ENCODE measurements around the gene STRADA.

STRADA gene

GRCh38 chr17:63741408-63742173 lies at the start of gene STRADA:
TSS of gene STRADA (minus strand) at chr17:63741799. CDS start at chr17:63728369, 13,430 bp downstream.
- peak; percentile 92 for DNase-seq (ENCODE audit: low spot score)

GRCh38 chr17:63790057-63790456 lies 48.5 kb upstream of the STRADA start:
- no peak for DNase-seq (ENCODE audit: low spot score)

- DNase-seq (ENCODE audit: low spot score), result no peak
Observed at GRCh38 chr17:63786971-63787711, 45.5 kb upstream of the STRADA start.

- no peak for DNase-seq (ENCODE audit: low spot score)
Observed at GRCh38 chr17:63786117-63786516, 44.5 kb upstream of the STRADA start.

GRCh38 chr17:63785556-63785955 lies 44.0 kb upstream of the STRADA start:
- DNase-seq (ENCODE audit: low spot score), result no peak

- no peak for DNase-seq (ENCODE audit: low spot score)
Observed at GRCh38 chr17:63783522-63783921, 41.9 kb upstream of the STRADA start.

- no peak for DNase-seq (ENCODE audit: low spot score)
Observed at GRCh38 chr17:63780928-63781327, 39.3 kb upstream of the STRADA start.

- DNase-seq (ENCODE audit: low spot score), result no peak
Observed at GRCh38 chr17:63780507-63780906, 38.9 kb upstream of the STRADA start.

GRCh38 chr17:63775420-63775819 lies 33.8 kb upstream of the STRADA start:
- DNase-seq (ENCODE audit: low spot score), result no peak

GRCh38 chr17:63774969-63775265 lies 33.3 kb upstream of the STRADA start:
- no peak for DNase-seq (ENCODE audit: low spot score)

- peak; percentile 53 for DNase-seq (ENCODE audit: low spot score)
Observed at GRCh38 chr17:63774141-63774968, 32.8 kb upstream of the STRADA start, which contains the start of gene DDX42. TSS of gene DDX42 (plus strand) at chr17:63774170. CDS start at chr17:63787050, 12,880 bp downstream.

- peak; percentile 97 for DNase-seq (ENCODE audit: low spot score)
Observed at GRCh38 chr17:63773272-63774140, 31.9 kb upstream of the STRADA start, which contains the start of gene CCDC47. TSS of gene CCDC47 (minus strand) at chr17:63773597. CDS start at chr17:63766175, 7,422 bp downstream.

- no peak for DNase-seq (ENCODE audit: low spot score)
Observed at GRCh38 chr17:63772801-63773271, 31.2 kb upstream of the STRADA start.

- DNase-seq (ENCODE audit: low spot score), result no peak
Observed at GRCh38 chr17:63768433-63768832, 26.8 kb upstream of the STRADA start.

GRCh38 chr17:63766754-63767153 lies 25.2 kb upstream of the STRADA start:
- no peak for DNase-seq (ENCODE audit: low spot score)

GRCh38 chr17:63764716-63765115 lies 23.1 kb upstream of the STRADA start:
- no peak for DNase-seq (ENCODE audit: low spot score)

- DNase-seq (ENCODE audit: low spot score), result no peak
Observed at GRCh38 chr17:63762161-63763078, 20.8 kb upstream of the STRADA start.

GRCh38 chr17:63760771-63761539 lies 19.4 kb upstream of the STRADA start:
- no peak for DNase-seq (ENCODE audit: low spot score)

GRCh38 chr17:63758428-63758827 lies 16.8 kb upstream of the STRADA start:
- no peak for DNase-seq (ENCODE audit: low spot score)

Data from HuH-7.5 (cell line).